ENCODE measurements around the gene HBD.
"Not testable (repeated sequence)": the region's sequence is repeated elsewhere in the genome, so short reads cannot be mapped to it uniquely, and the experiment has no call there.

HBD gene

DNA sequence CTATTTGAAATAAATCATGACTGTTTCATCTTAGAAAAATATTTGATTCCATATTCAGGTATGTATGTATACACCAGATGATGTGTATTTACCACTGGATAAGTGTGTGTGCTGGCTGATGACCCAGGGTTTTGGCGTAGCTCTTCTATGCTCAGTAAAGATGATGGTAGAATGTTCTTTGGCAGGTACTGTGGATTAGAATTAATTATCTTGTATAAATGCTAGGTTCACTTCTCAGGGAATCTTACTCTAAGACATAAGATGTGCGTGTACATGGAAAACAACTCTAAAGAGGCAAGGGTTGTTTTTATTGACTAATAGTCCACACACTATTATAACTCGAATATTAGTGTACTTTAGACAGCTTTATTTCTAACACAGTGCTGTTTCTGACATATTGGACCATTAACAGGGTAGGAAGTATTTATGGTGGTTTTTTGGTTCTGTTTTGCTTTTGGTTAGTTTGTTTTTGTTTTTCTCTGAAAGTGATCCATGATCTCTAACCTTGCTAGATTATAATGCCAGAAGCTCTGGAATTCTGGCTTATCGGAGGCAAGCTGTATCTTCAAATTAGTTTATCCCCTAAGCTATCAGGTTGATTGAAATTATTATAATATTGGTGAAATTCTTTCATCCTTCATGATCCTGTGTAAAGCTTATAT lies 16.4 kb upstream of the HBD start:
- H4K20me1 ChIP-seq (ENCODE audit: insufficient read depth, low read length): no peaks in the 10 kb centered on the region
- no peak for DNase-seq
- no peaks in the 10 kb centered on the region for H3K36me3 ChIP-seq (ENCODE audit: insufficient read depth, low read length)
- no peak overlapping the region for H3K4me3 ChIP-seq (ENCODE audit: low read depth in 1 of 2, low read length in 2 of 2)
- H3K79me2 ChIP-seq (ENCODE audit: insufficient read depth, low read length): no peaks in the 10 kb centered on the region
- no peak overlapping the region for H3K4me2 ChIP-seq (ENCODE audit: insufficient read depth, low read length)
- H3K27me3 ChIP-seq (ENCODE audit: insufficient read depth, low read length, poor library complexity): peaks cover 1% of the 10 kb centered on the region
- no peak overlapping the region for H2AFZ ChIP-seq (ENCODE audit: low read depth, low read length)
- no peaks in the 10 kb centered on the region for H3K4me1 ChIP-seq (ENCODE audit: insufficient read depth, low read length)
- no peaks in the 10 kb centered on the region for H3K9me3 ChIP-seq (ENCODE audit: insufficient read depth, low read length, severe bottlenecking)
- no peak overlapping the region for H3K9ac ChIP-seq (ENCODE audit: low read depth, low read length)
- no peak for TF ChIP-seq EZH2 (IDR thresholded peaks at IDR 0.05; ENCODE audit: borderline replicate concordance, low read depth, low read length, severe bottlenecking)
- TF ChIP-seq, protein P1, sequence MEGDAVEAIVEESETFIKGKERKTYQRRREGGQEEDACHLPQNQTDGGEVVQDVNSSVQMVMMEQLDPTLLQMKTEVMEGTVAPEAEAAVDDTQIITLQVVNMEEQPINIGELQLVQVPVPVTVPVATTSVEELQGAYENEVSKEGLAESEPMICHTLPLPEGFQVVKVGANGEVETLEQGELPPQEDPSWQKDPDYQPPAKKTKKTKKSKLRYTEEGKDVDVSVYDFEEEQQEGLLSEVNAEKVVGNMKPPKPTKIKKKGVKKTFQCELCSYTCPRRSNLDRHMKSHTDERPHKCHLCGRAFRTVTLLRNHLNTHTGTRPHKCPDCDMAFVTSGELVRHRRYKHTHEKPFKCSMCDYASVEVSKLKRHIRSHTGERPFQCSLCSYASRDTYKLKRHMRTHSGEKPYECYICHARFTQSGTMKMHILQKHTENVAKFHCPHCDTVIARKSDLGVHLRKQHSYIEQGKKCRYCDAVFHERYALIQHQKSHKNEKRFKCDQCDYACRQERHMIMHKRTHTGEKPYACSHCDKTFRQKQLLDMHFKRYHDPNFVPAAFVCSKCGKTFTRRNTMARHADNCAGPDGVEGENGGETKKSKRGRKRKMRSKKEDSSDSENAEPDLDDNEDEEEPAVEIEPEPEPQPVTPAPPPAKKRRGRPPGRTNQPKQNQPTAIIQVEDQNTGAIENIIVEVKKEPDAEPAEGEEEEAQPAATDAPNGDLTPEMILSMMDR (IDR thresholded peaks at IDR 0.05; ENCODE audit: borderline replicate concordance, extremely low read depth, low read length, poor library complexity, severe bottlenecking): no peak
- no peak for ATAC-seq (ENCODE audit: insufficient read depth, low read depth)
- H3K27ac ChIP-seq (ENCODE audit: low read length): no peak overlapping the region

DNA sequence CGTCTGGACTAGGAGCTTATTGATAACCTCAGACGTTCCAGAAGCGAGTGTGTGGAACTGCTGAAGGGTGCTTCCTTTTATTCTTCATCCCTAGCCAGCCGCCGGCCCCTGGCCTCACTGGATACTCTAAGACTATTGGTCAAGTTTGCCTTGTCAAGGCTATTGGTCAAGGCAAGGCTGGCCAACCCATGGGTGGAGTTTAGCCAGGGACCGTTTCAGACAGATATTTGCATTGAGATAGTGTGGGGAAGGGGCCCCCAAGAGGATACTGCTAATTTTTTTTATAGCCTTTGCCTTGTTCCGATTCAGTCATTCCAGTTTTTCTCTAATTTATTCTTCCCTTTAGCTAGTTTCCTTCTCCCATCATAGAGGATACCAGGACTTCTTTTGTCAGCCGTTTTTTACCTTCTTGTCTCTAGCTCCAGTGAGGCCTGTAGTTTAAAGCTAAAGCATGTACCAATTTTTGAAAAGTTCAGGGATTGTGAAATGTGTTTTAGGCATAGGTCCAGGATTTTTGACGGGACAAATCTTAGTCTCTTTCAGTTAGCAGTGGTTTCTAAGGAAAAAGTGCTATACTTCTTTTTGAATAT lies 15.6 kb upstream of the HBD start, which contains the start of gene HBG1:
HBG1 (minus strand) TSS at position 51 of the 590 bp plus-strand sequence. CDS start 53 bp downstream, outside the sequence.
- H3K9ac ChIP-seq (ENCODE audit: low read depth, low read length); H3K4me2 ChIP-seq (ENCODE audit: insufficient read depth, low read length): not testable (repeated sequence)

DNA sequence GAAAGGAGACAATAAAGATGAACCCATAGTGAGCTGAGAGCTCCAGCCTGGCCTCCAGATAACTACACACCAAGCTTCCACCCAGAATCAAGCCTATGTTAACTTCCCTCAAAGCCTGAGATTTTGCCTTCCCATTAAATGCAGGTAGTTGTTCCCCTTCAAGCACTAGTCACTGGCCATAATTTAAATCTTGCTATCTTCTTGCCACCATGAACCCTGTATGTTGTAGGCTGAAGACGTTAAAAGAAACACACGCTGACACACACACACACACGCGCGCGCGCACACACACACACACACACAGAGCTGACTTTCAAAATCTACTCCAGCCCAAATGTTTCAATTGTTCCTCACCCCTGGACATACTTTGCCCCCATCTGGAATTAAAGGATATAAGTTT lies 14.2 kb upstream of the HBD start:
- not testable (repeated sequence) for DNase-seq; H4K20me1 ChIP-seq (ENCODE audit: insufficient read depth, low read length); H3K9me3 ChIP-seq (ENCODE audit: insufficient read depth, low read length, severe bottlenecking); H3K4me3 ChIP-seq (ENCODE audit: low read depth in 1 of 2, low read length in 2 of 2); H3K27me3 ChIP-seq (ENCODE audit: insufficient read depth, low read length, poor library complexity); ATAC-seq (ENCODE audit: insufficient read depth, low read depth); H3K9ac ChIP-seq (ENCODE audit: low read depth, low read length); H3K79me2 ChIP-seq (ENCODE audit: insufficient read depth, low read length); H3K36me3 ChIP-seq (ENCODE audit: insufficient read depth, low read length); H3K4me1 ChIP-seq (ENCODE audit: insufficient read depth, low read length); H3K27ac ChIP-seq (ENCODE audit: low read length); H2AFZ ChIP-seq (ENCODE audit: low read depth, low read length); H3K4me2 ChIP-seq (ENCODE audit: insufficient read depth, low read length)

More for the DNA sequence above, 15.6 kb upstream of the HBD start, which contains the start of gene HBG1:
- H2AFZ ChIP-seq (ENCODE audit: low read depth, low read length); H3K79me2 ChIP-seq (ENCODE audit: insufficient read depth, low read length); H3K9me3 ChIP-seq (ENCODE audit: insufficient read depth, low read length, severe bottlenecking); DNase-seq; H3K36me3 ChIP-seq (ENCODE audit: insufficient read depth, low read length); H3K27me3 ChIP-seq (ENCODE audit: insufficient read depth, low read length, poor library complexity); ATAC-seq (ENCODE audit: insufficient read depth, low read depth); H3K27ac ChIP-seq (ENCODE audit: low read length); H3K4me1 ChIP-seq (ENCODE audit: insufficient read depth, low read length); H4K20me1 ChIP-seq (ENCODE audit: insufficient read depth, low read length); H3K4me3 ChIP-seq (ENCODE audit: low read depth in 1 of 2, low read length in 2 of 2): not testable (repeated sequence)

DNA sequence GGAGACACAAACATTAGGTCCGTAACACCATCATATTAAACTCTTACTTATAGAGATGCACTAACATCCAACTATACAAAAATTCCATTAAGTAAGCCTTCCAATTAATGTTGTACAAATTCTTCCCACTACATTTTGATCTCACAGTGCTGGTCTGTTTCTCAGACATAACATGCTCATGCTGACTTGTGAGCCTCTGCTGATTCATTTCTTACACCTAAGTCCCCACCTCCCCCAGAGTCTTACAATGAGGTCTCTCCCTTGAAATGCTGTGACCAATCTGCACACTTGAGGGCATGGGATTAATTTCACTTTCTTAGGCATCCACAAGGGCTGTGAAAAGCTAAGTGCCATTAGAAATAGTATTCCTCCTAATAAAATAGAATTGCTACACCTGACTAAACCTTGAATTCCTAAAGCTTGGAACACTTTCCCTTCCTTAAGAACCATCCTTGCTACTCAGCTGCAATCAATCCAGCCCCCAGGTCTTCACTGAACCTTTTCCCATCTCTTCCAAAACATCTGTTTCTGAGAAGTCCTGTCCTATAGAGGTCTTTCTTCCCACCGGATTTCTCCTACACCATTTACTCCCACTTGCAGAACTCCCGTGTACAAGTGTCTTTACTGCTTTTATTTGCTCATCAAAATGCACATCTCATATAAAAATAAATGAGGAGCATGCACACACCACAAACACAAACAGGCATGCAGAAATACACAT lies 13.3 kb upstream of the HBD start:
- Histone ChIP-seq H3K9me3 (ENCODE audit: insufficient read depth, low read length, severe bottlenecking) (no peaks in the 10 kb centered on the region), H3K9ac (ENCODE audit: low read depth, low read length) (no peak overlapping the region), H2AFZ (ENCODE audit: low read depth, low read length) (no peak overlapping the region), H3K4me1 (ENCODE audit: insufficient read depth, low read length) (no peaks in the 10 kb centered on the region), H3K4me2 (ENCODE audit: insufficient read depth, low read length) (no peak overlapping the region), H4K20me1 (ENCODE audit: insufficient read depth, low read length) (no peaks in the 10 kb centered on the region), H3K79me2 (ENCODE audit: insufficient read depth, low read length) (no peaks in the 10 kb centered on the region), H3K36me3 (ENCODE audit: insufficient read depth, low read length) (no peaks in the 10 kb centered on the region), H3K27ac (ENCODE audit: low read length) (no peak overlapping the region), H3K4me3 (ENCODE audit: low read depth in 1 of 2, low read length in 2 of 2) (no peak overlapping the region), H3K27me3 (ENCODE audit: insufficient read depth, low read length, poor library complexity) (peaks cover 15% of the 10 kb centered on the region)
- TF ChIP-seq, protein P1 (IDR thresholded peaks at IDR 0.05; ENCODE audit: borderline replicate concordance, extremely low read depth, low read length, poor library complexity, severe bottlenecking): no peak
- no peak for TF ChIP-seq EZH2 (IDR thresholded peaks at IDR 0.05; ENCODE audit: borderline replicate concordance, low read depth, low read length, severe bottlenecking)
- ATAC-seq (ENCODE audit: insufficient read depth, low read depth) (no peak), DNase-seq (no peak)

Data from DND-41 (cell line).